Aorta (tissue), 5 donors: ENCODE results near the gene GRIN3A. TPM values are rescaled to one million over a fixed set of nuclear protein-coding genes. Genes with fewer than 3 reads are reported as not detected.

Source experiments
- ATAC-seq: fragments of 200-7000 bp; cut with Tn5 transposase; one replicate; pipeline ENCODE4 v1.9.1; 2022; ENCODE audit warnings: moderate library complexity; ENCODE audit not compliant: low FRiP score
- DNase-seq, 2 donors: peaks; one replicate each; pipeline ENCODE4 v3.0.0-alpha.2; 2020
- H3K27ac ChIP-seq, 2 donors: one replicate each; pipeline ENCODE4 v1.5.1; 2013; ENCODE audit warnings: low read length in 2 of 2, mild to moderate bottlenecking in 2 of 2, moderate library complexity in 2 of 2, control low read depth in 1 of 2, inconsistent platforms in 1 of 2, low read depth in 1 of 2
- H3K27me3 ChIP-seq, 2 donors: one replicate each; pipeline ENCODE4 v1.6.1; 2013; ENCODE audit warnings: control low read depth in 1 of 2, low read length in 1 of 2, mild to moderate bottlenecking in 1 of 2, moderate library complexity in 1 of 2; ENCODE audit not compliant: insufficient read depth in 2 of 2, control insufficient read depth in 1 of 2
- H3K36me3 ChIP-seq, 2 donors: one replicate each; pipeline ENCODE4 v1.6.1; 2013; ENCODE audit warnings: control low read depth in 1 of 2, low read length in 1 of 2, mild to moderate bottlenecking in 1 of 2; ENCODE audit not compliant: insufficient read depth in 2 of 2, control insufficient read depth in 1 of 2
- H3K4me1 ChIP-seq, 2 donors: one replicate each; pipeline ENCODE4 v1.6.1; 2013; ENCODE audit warnings: low read length in 2 of 2, control low read depth in 1 of 2, mild to moderate bottlenecking in 1 of 2, moderate library complexity in 1 of 2; ENCODE audit not compliant: insufficient read depth in 2 of 2, control insufficient read depth in 1 of 2
- H3K4me3 ChIP-seq, 2 donors: one replicate each; pipeline ENCODE4 v1.5.1; 2013; ENCODE audit warnings: low read length in 2 of 2, control low read depth in 1 of 2, mild to moderate bottlenecking in 1 of 2
- H3K9me3 ChIP-seq: one replicate; pipeline ENCODE4 v1.6.1; 2013; ENCODE audit warnings: mild to moderate bottlenecking, low read length; ENCODE audit not compliant: control insufficient read depth
- WGBS, 2 donors: extraction: QIAGEN DNeasy Blood & Tissue Kit; methylation state at CpG; one replicate each; pipeline ENCODE4 v1.1.7; 2013; 5-methylcytosine and 5-hydroxymethylcytosine counted together
- intact Hi-C, 2 donors: fragments of 100-400 bp; cut with DNase I; formaldehyde crosslinking; loops; one replicate each; pipeline versions ENCODE4 v1.14.2 to v1.15.0; 2022
- long read RNA-seq, 2 donors: library from polyadenylated mRNA; unstranded; transcript quantifications; one replicate each; pipeline ENCODE4 v2.0.0, GENCODE V29; 2020 to 2021
- polyA plus RNA-seq, 2 donors: library from polyadenylated mRNA; stranded (reverse); fragments of 200-250 nt; gene quantifications; one replicate each; pipeline ENCODE4 v1.2.3, GENCODE V29; 2013
- total RNA-seq, 2 donors: library from RNA; stranded (reverse); fragmentation: NEBNext Ultra II Directional; extraction: Animal tissue kit (Norgen Biotek cat#: 25700); gene quantifications; one replicate each; pipeline ENCODE4 v1.2.1, GENCODE V29; 2021
- donor health status: healthy with polysubstance abuse.
- donor health status: Bipolar disorder and iron deficiency.
- donor health status: DM: no; HTN: no; CAD: no.
- donor health status: DM: no; HTN: no; CAD: no.
- donor health status: DM: yes; HTN: yes; CAD: no.

Gene GRIN3A
- total RNA-seq (under 1 TPM; 0.13 to 0.33 TPM), polyA plus RNA-seq (not detected)
- long read RNA-seq, donor 1, partial matches to known transcripts: 0 of 1 reads
- long read RNA-seq, donor 1, other reads (novel, unspliced or antisense): 1 of 1 reads
- long read RNA-seq, donor 2: 0 reads

GRCh38 chr9:101738566-101739183, at the start of gene GRIN3A:
Gene GRIN3A, minus strand, starts transcription at chr9:101738647. Its CDS starts 668 bp downstream, at chr9:101737979.
- 1 to 2% methylated on average over 26 of the region's 26 CpGs for WGBS, 2 donors
- ATAC-seq: no peak
- Histone ChIP-seq H3K4me1 (no peaks in the 10 kb centered on the region), H3K9me3 (no peaks in the 10 kb centered on the region), H3K27ac (no peak within 1 kb of the TSS), H3K36me3 (no peaks in the 10 kb centered on the region), H3K4me3 (peak within 1 kb of the TSS in 1 of 2 donors; percentile 16), H3K27me3 (peaks cover 0 to 2% of the 10 kb centered on the region in 2 donors)
- intact Hi-C loops: no loop called here
- DNase-seq: peak; percentile 36 to 75

- DNase-seq (no peak), ATAC-seq (no peak)
- no peaks in the 10 kb centered on the region for H3K9me3 ChIP-seq
- no peak overlapping the region for H3K27ac ChIP-seq
- no peaks in the 10 kb centered on the region for H3K36me3 ChIP-seq
- no peaks in the 10 kb centered on the region for H3K27me3 ChIP-seq
- 5 to 7% methylated on average over 1 of the region's 1 CpG for WGBS, 2 donors
- H3K4me3 ChIP-seq: no peak overlapping the region
- intact Hi-C loops: no loop called here
- H3K4me1 ChIP-seq: no peaks in the 10 kb centered on the region
These were observed 49.4 kb upstream of the GRIN3A start for GRCh38 chr9:101787891-101788290.

- H3K4me1 ChIP-seq: no peaks in the 10 kb centered on the region
- no peaks in the 10 kb centered on the region for H3K36me3 ChIP-seq
- WGBS, 2 donors: 89 to 91% methylated on average over 4 of the region's 4 CpGs
- DNase-seq (no peak), ATAC-seq (no peak)
- H3K9me3 ChIP-seq: no peaks in the 10 kb centered on the region
- no peaks in the 10 kb centered on the region for H3K27me3 ChIP-seq
- H3K4me3 ChIP-seq: no peak overlapping the region
- no peak overlapping the region for H3K27ac ChIP-seq
- intact Hi-C loops: no loop called here
These were observed 39.9 kb upstream of the GRIN3A start for GRCh38 chr9:101778332-101778731.

- Histone ChIP-seq H3K27ac (no peak overlapping the region), H3K36me3 (no peaks in the 10 kb centered on the region), H3K9me3 (no peaks in the 10 kb centered on the region), H3K4me1 (no peaks in the 10 kb centered on the region), H3K4me3 (no peak overlapping the region), H3K27me3 (no peaks in the 10 kb centered on the region)
- 56 to 72% methylated on average over 3 of the region's 3 CpGs for whole genome bisulfite sequencing, 2 donors
- no peak for DNase-seq
- ATAC-seq: no peak
- intact Hi-C loops: no loop called here
These were observed 26.0 kb upstream of the GRIN3A start for GRCh38 chr9:101764472-101764871.

GRCh38 chr9:101758304-101758930, 20.0 kb upstream of the GRIN3A start:
- no peak overlapping the region for H3K27ac ChIP-seq
- H3K27me3 ChIP-seq: no peaks in the 10 kb centered on the region
- H3K4me1 ChIP-seq: no peaks in the 10 kb centered on the region
- no peaks in the 10 kb centered on the region for H3K36me3 ChIP-seq
- WGBS, 2 donors: 61 to 63% methylated on average over 2 of the region's 2 CpGs
- ATAC-seq: no peak
- H3K4me3 ChIP-seq: no peak overlapping the region
- intact Hi-C loops: no loop called here
- peaks cover 2% of the 10 kb centered on the region for H3K9me3 ChIP-seq
- DNase-seq: no peak

GRCh38 chr9:101753716-101754115, 15.3 kb upstream of the GRIN3A start:
- H3K4me1 ChIP-seq: no peaks in the 10 kb centered on the region
- intact Hi-C loops: no loop called here
- no peak for ATAC-seq
- no peaks in the 10 kb centered on the region for H3K27me3 ChIP-seq
- no peak overlapping the region for H3K4me3 ChIP-seq
- H3K9me3 ChIP-seq: peaks cover 2% of the 10 kb centered on the region
- no peaks in the 10 kb centered on the region for H3K36me3 ChIP-seq
- H3K27ac ChIP-seq: no peak overlapping the region
- WGBS, 2 donors: 35 to 48% methylated on average over 5 of the region's 5 CpGs
- DNase-seq: no peak

- Histone ChIP-seq H3K27me3 (no peaks in the 10 kb centered on the region), H3K27ac (no peak overlapping the region), H3K4me3 (no peak overlapping the region), H3K4me1 (no peaks in the 10 kb centered on the region), H3K9me3 (peaks cover 2% of the 10 kb centered on the region), H3K36me3 (no peaks in the 10 kb centered on the region)
- DNase-seq (no peak), ATAC-seq (no peak)
- WGBS, 2 donors: 87 to 89% methylated on average over 2 of the region's 2 CpGs
- intact Hi-C loops: no loop called here
These were observed 13.4 kb upstream of the GRIN3A start for GRCh38 chr9:101751895-101752294.

- Histone ChIP-seq H3K27ac (no peak overlapping the region), H3K27me3 (peaks cover 0 to 2% of the 10 kb centered on the region in 2 donors), H3K9me3 (no peaks in the 10 kb centered on the region), H3K36me3 (no peaks in the 10 kb centered on the region), H3K4me1 (no peaks in the 10 kb centered on the region), H3K4me3 (no peak overlapping the region)
- intact Hi-C loops: no loop called here
- WGBS, 2 donors: 0 to 3% methylated on average over 2 of the region's 2 CpGs
- ATAC-seq: no peak
- no peak for DNase-seq
These were observed 864 bp upstream of the GRIN3A start for GRCh38 chr9:101739311-101739710.
